OCI-LY7 (cell line): ENCODE measurements around the gene SPIB. TPM values are rescaled to one million over a fixed set of nuclear protein-coding genes. Genes with fewer than 3 reads are reported as not detected.

Experiments
- BruUV-seq: library from RNA; stranded (reverse); fragments of 400-500 nt; replicated peaks from 2 replicates; lab custom pipeline; 2021; lab: Mats Ljungman, UMichigan
- CTCF ChIA-PET: fragments of 300-600 bp; sonication (Branson Sonifier 250); formaldehyde crosslinking; loops from one replicate; lab custom pipeline; 2022; ENCODE audit warnings: antibody characterized with exemption; ENCODE audit not compliant: unreplicated experiment; lab: Charles Lee
- POLR2A ChIA-PET: fragments of 300-600 bp; sonication (Branson Sonifier 250); formaldehyde crosslinking; loops from one replicate; lab custom pipeline; 2022; ENCODE audit warnings: antibody characterized with exemption; lab: Charles Lee
- DNase-seq: peaks from one replicate; pipeline ENCODE4 v3.0.0-alpha.2; 2015; ENCODE audit warnings: low spot score
- H2AFZ ChIP-seq: fragments of 200-600 bp; sonication (generic), shearing (Covaris generic); 2 replicates; pipeline ENCODE4 v1.6.1; 2014; ENCODE audit warnings: mild to moderate bottlenecking, antibody characterized with exemption, low read length, moderate library complexity
- H3K27ac ChIP-seq: fragments of 200-600 bp; sonication (generic); 2 replicates; pipeline ENCODE4 v1.5.1; 2014; ENCODE audit warnings: mixed run types, low read depth, mild to moderate bottlenecking, moderate library complexity, low read length, inconsistent platforms; ENCODE audit not compliant: poor library complexity, severe bottlenecking
- H3K36me3 ChIP-seq: fragments of 200-600 bp; sonication (generic); 2 replicates; pipeline ENCODE4 v1.6.1; 2014; ENCODE audit warnings: mild to moderate bottlenecking, antibody characterized with exemption, low read length, moderate library complexity, mixed read lengths; ENCODE audit not compliant: insufficient read depth
- H3K4me1 ChIP-seq: fragments of 200-600 bp; sonication (generic); 2 replicates; pipeline ENCODE4 v1.5.1; 2014; ENCODE audit warnings: mild to moderate bottlenecking, low read length; ENCODE audit not compliant: insufficient read depth, poor library complexity, severe bottlenecking
- H3K4me2 ChIP-seq: fragments of 200-600 bp; sonication (generic); 2 replicates; pipeline ENCODE4 v1.6.1; 2014; ENCODE audit warnings: mild to moderate bottlenecking, low read length
- H3K4me3 ChIP-seq: fragments of 200-600 bp; sonication (generic); 2 replicates; pipeline ENCODE4 v1.5.1; 2014; ENCODE audit warnings: mild to moderate bottlenecking, low read depth, low read length; ENCODE audit not compliant: poor library complexity, severe bottlenecking
- H3K79me2 ChIP-seq: fragments of 200-600 bp; sonication (generic); 2 replicates; pipeline ENCODE4 v1.6.1; 2016; ENCODE audit warnings: low read depth, mild to moderate bottlenecking, low read length, moderate library complexity, mixed read lengths; ENCODE audit not compliant: insufficient read depth
- H3K9me2 ChIP-seq: fragments of 200-600 bp; sonication (generic); 2 replicates; pipeline ENCODE4 v1.6.1; 2016; ENCODE audit warnings: mild to moderate bottlenecking, low read length, mixed read lengths; ENCODE audit not compliant: insufficient read depth
- H3K9me3 ChIP-seq: fragments of 200-600 bp; sonication (generic); 2 replicates; pipeline ENCODE4 v1.6.1; 2014; ENCODE audit warnings: mild to moderate bottlenecking, mixed run types, low read length, mixed read lengths
- H4K20me1 ChIP-seq: fragments of 200-600 bp; sonication (generic); 2 replicates; pipeline ENCODE4 v1.6.1; 2014; ENCODE audit warnings: mild to moderate bottlenecking, antibody characterized with exemption, low read length, moderate library complexity, mixed read lengths; ENCODE audit not compliant: insufficient read depth
- EZH2phosphoT487 ChIP-seq: fragments of 200-600 bp; sonication (generic); IDR thresholded peaks from 2 replicates; pipeline ENCODE4 v1.6.1; 2018; ENCODE audit warnings: low read depth, borderline replicate concordance, mild to moderate bottlenecking, mixed run types, antibody characterized with exemption, low read length, moderate library complexity, mixed read lengths
- intact Hi-C: fragments of 100-400 bp; cut with micrococcal nuclease; formaldehyde crosslinking; loops from one replicate; pipeline ENCODE4 v1.10.0; 2022; ENCODE audit not compliant: unreplicated experiment
- total RNA-seq, 2 experiments: library from RNA; depleted of rRNA in 1 of 2; stranded (reverse); fragments of >200 nt in 1 of 2; shearing (Covaris generic) in 1 of 2; gene quantifications; 2 replicates each; pipeline ENCODE4 v1.2.3, GENCODE V29; 2014 to 2022
- TF ChIP-seq, protein P1 (sequence below): fragments of 200-600 bp; sonication (generic); conservative IDR thresholded peaks from 2 replicates; pipeline ENCODE4 v1.5.1; 2014; ENCODE audit warnings: mild to moderate bottlenecking, antibody characterized with exemption, low read length, moderate library complexity, mixed read lengths

SPIB gene
- total RNA-seq, 2 experiments from 2014 or later: 99.4 to 145 TPM

DNA sequence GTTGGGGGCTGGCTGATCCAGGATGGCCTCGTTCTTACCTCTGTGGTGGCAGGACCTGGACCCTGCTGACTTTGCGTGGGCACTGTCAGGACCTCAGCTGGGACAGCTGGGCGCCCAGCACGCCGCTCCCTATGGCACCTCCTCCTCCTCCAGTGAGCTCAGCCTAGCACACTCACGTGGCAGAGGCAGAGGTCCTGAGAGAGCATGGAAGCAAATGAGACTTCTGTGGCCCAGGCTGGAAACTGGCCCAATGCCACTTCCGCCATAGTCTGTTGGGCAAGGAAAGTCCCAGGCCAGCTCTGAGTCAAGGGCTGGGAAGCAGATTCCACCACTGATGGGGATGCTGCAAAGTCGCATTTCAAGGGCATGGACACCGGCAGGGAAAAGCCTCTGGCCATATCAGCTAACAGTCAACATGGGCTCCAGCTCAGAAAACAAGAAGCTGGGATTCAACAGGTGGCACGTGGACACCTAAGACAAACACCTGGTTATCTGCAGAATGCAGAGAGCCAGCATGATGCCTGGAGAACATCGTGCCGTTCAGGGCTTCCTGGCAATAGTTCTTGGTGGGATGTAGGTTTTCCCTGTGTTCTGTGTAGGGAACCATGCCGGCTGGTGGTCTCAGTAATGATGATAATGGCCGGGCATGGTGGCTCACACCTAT, 30.6 kb downstream of the SPIB start:
- H3K4me1 ChIP-seq: no peaks in the 10 kb centered on the region
- H2AFZ ChIP-seq: no peak overlapping the region
- no TSS peak for BruUV-seq
- POLR2A ChIA-PET: no interaction called here
- DNase-seq: no peak
- H3K4me3 ChIP-seq: no peak overlapping the region
- TF ChIP-seq EZH2phosphoT487: no peak
- TF ChIP-seq, protein P1, sequence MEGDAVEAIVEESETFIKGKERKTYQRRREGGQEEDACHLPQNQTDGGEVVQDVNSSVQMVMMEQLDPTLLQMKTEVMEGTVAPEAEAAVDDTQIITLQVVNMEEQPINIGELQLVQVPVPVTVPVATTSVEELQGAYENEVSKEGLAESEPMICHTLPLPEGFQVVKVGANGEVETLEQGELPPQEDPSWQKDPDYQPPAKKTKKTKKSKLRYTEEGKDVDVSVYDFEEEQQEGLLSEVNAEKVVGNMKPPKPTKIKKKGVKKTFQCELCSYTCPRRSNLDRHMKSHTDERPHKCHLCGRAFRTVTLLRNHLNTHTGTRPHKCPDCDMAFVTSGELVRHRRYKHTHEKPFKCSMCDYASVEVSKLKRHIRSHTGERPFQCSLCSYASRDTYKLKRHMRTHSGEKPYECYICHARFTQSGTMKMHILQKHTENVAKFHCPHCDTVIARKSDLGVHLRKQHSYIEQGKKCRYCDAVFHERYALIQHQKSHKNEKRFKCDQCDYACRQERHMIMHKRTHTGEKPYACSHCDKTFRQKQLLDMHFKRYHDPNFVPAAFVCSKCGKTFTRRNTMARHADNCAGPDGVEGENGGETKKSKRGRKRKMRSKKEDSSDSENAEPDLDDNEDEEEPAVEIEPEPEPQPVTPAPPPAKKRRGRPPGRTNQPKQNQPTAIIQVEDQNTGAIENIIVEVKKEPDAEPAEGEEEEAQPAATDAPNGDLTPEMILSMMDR: no peak
- H3K4me2 ChIP-seq: no peak overlapping the region
- no peak overlapping the region for H3K27ac ChIP-seq
- H3K9me2 ChIP-seq: no peaks in the 10 kb centered on the region
- H4K20me1 ChIP-seq: no peaks in the 10 kb centered on the region
- H3K9me3 ChIP-seq: no peaks in the 10 kb centered on the region
- CTCF ChIA-PET: no interaction called here
- H3K79me2 ChIP-seq: no peaks in the 10 kb centered on the region
- peaks cover 4% of the 10 kb centered on the region; the same call in 1 of the 2 replicates for H3K36me3 ChIP-seq
- intact Hi-C loops: no loop called here

DNA sequence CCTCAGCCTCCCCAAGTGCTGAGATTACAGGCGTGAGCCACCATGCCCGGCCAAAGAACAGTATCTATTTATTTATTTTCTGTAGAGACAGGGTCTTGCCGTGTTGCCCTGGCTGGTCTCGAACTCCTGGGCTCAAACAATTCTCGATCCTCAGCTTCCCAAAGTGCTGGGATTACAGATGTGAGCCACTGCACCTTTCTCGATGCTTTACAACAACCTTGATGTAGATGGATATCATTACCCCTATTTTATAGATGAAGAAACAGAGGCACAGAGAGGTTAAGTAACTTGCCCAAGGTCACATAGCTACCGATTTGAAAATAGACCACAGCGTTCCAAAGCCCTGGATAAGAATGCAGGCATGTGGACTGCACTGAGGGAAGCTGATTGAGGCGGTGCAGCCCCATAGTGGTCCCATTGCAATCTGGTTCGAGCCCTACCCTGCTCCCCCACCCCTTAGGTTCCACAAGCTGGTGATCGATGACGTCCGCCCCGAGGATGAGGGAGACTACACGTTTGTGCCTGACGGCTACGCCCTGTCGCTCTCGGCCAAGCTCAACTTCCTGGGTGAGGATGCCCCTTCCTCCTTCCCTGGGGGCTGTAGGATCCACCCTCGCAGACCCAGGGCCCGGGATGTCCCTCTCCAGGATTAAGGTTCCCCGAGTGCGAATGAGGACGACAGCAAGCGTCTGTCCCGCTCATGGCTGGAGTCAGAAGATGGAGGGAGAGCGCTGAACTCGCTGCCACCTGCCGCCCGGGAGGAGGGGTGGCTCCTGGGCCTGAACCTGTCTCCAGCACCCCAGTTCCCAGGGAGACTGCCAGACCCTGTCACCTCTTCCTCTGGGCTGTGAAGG, 31.9 kb downstream of the SPIB start:
- CTCF ChIA-PET: interaction anchor here (0.5 kb wide), 1 partner anchor 10 kb away, joined by 3 read pairs; no protein-coding TSS in a partner anchor
- H4K20me1 ChIP-seq: no peaks in the 10 kb centered on the region
- no peak overlapping the region for H3K27ac ChIP-seq
- H3K36me3 ChIP-seq: peaks cover 4% of the 10 kb centered on the region; the same call in 1 of the 2 replicates
- no peaks in the 10 kb centered on the region for H3K79me2 ChIP-seq
- no peak overlapping the region for H3K4me3 ChIP-seq
- TF ChIP-seq EZH2phosphoT487: no peak
- TF ChIP-seq, protein P1: no peak
- H3K9me3 ChIP-seq: no peaks in the 10 kb centered on the region
- no peak overlapping the region for H3K4me2 ChIP-seq
- BruUV-seq: no TSS peak
- POLR2A ChIA-PET: no interaction called here
- DNase-seq: no peak
- intact Hi-C loops: no loop called here
- no peak overlapping the region for H2AFZ ChIP-seq
- no peaks in the 10 kb centered on the region for H3K4me1 ChIP-seq
- H3K9me2 ChIP-seq: no peaks in the 10 kb centered on the region

- intact Hi-C loops: no loop called here
- Histone ChIP-seq H3K4me2 (no peak overlapping the region), H3K79me2 (no peaks in the 10 kb centered on the region), H3K9me3 (no peaks in the 10 kb centered on the region), H3K4me1 (no peaks in the 10 kb centered on the region), H3K9me2 (no peaks in the 10 kb centered on the region), H3K36me3 (peaks cover 4% of the 10 kb centered on the region; the same call in 1 of the 2 replicates), H2AFZ (no peak overlapping the region), H3K27ac (no peak overlapping the region), H4K20me1 (no peaks in the 10 kb centered on the region), H3K4me3 (no peak overlapping the region)
- ChIA-PET CTCF (no interaction called here), POLR2A (no interaction called here)
- no peak for DNase-seq
- BruUV-seq: no TSS peak
- TF ChIP-seq, protein P1: no peak
- TF ChIP-seq EZH2phosphoT487: no peak
These were observed 32.4 kb downstream of the SPIB start for GRCh38 chr19:50451223-50451534.
